LNCAP (cell line): Measurements from ENCODE around the gene CRYZL1.

ENCODE experiments used
- TF ChIP-seq, protein P1 (sequence below): fragments of 450-650 bp; IDR thresholded peaks from 2 replicates; pipeline ENCODE4 v1.5.1; 2017; ENCODE audit warnings: mild to moderate bottlenecking

Gene CRYZL1

DNA sequence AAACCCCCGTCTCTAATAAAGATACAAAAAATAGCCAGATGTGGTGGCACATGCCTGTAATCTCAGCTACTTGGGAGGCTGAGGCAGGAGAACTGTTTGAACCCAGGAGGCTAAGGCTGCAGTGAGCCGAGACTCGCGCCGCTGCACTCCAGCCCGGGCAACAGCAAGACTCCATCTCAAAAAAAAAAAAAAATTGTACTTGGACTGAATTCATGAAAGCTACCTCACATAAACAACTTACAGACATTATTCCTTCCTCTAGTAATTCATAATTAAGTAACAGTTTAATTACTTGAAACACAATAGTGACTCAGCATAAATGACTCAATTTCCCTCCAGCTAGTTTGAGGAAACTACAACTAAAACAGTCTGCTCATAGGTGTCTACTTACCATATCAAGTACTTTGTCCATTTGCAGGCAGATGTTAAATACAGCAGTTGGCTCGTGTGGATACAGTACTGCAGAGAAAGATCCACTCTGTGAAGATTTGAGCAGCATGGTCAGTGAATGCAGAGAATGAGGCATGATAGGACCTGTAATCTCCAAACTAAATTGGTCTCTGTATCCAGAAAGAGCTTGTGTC, 62.5 kb downstream of the CRYZL1 start:
- TF ChIP-seq, protein P1, sequence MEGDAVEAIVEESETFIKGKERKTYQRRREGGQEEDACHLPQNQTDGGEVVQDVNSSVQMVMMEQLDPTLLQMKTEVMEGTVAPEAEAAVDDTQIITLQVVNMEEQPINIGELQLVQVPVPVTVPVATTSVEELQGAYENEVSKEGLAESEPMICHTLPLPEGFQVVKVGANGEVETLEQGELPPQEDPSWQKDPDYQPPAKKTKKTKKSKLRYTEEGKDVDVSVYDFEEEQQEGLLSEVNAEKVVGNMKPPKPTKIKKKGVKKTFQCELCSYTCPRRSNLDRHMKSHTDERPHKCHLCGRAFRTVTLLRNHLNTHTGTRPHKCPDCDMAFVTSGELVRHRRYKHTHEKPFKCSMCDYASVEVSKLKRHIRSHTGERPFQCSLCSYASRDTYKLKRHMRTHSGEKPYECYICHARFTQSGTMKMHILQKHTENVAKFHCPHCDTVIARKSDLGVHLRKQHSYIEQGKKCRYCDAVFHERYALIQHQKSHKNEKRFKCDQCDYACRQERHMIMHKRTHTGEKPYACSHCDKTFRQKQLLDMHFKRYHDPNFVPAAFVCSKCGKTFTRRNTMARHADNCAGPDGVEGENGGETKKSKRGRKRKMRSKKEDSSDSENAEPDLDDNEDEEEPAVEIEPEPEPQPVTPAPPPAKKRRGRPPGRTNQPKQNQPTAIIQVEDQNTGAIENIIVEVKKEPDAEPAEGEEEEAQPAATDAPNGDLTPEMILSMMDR, result no peak

DNA sequence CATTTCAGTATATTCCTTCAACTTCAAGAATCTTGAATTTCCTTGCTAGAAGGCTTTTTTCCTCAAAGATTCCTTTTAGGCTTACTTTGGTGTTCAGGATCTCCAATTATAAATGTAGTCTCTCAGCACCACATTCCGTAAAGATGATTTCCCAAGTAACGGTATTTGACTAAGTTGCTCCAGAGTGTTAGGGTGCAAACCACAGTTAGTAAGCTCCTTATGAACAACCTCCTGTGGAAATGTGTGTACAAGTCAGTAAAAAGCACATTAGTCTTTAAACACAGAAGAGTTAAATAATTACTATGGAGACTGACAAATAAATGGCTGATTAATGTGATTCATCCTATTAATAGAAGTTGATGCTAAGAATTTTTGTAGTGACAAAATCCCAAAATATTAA, 63.3 kb downstream of the CRYZL1 start:
- TF ChIP-seq, protein P1, result no peak

DNA sequence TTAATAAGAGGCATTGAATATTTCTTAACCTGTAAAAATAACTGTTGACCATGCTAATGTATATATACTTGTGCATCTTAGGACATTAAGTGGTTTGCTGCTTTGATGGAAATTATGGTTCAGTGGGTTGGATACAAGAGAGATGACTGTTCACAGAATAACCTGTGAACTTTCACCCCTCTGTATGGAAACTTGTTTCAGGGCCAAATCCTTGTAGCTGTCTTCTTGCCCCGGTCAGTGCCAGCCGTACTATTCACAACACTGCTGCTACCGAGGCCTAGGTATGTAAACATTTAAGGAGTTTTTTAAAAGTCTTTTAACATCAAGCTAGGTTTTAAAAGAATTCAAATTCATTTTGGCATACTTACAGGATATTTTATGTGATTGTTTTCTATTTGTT, 69.2 kb downstream of the CRYZL1 start:
- TF ChIP-seq, protein P1, result no peak

DNA sequence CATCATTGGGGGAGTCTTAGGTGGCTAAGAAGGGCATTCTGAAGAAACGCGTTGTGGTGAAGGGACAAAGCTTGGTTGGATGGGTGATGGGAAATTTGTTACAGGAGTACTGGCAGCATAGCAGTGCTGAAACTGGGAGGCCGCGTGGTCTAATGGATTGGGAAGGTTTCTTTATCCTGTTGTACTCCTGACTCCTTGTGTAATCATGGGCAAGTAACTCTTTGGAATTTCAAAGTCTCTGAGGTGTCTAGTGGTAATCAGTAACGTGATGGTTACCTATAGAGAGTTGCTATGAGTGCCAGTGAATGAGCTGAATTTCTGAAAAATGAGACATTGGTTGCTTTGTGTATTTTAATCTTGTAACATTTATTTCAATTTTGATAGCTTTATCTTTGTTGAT, 71.5 kb downstream of the CRYZL1 start:
- TF ChIP-seq, protein P1, result no peak

DNA sequence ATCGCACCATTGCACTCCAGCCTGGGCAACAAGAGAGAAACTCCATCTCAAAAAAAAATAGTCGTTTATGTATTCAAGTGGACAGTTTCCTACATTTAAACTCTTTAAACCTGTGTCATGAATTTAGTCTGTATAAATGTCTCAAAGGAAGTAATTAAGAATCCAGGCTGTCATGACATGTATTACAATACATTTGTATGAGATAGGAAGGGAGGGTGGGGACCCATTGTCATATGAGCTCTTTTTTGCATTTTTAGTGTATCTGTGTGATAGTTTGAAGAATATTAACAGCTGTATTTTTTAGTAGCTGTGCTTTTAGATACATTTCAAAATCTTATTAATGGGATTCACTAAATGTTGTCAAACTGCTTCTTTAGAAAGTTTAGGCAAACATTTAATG, 73.1 kb downstream of the CRYZL1 start:
- TF ChIP-seq, protein P1, result no peak

DNA sequence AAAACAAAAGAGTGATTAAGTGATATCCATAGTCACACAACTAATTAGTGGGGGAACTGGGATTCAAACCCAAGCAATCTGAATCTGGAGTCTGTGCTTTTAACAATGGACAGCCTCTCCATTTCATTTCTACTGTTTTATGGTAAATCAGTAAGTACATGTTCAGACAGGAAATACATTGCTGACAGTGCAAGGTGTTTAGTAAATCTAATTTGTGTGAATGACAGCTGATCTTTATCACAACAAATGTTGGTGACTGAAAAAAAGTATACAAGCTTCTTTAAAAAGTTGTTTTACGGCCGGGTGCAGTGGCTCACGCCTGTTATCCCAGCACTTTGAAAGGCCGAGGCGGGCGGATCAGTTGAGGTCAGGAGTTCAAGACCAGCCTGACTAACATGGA, 73.6 kb downstream of the CRYZL1 start:
- TF ChIP-seq, protein P1, result no peak

DNA sequence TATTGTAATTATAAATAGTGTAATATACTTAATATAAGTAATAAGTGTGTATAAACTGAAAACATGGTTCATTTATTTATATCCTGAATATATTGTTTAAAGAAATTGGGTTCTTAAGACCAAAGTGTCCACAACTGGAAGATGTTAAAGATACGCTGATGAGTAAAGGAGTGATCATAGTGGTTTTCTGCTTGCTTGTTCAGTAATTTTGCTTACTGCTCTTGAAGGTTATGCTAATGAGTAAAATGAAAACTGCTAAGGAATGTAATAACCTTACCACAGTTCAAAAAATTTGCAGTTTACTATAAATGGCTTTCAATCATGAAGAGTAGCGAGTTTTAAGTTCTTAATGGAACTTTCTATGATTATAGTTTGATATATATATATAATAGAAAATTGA, 75.0 kb downstream of the CRYZL1 start:
- TF ChIP-seq, protein P1, result no peak

DNA sequence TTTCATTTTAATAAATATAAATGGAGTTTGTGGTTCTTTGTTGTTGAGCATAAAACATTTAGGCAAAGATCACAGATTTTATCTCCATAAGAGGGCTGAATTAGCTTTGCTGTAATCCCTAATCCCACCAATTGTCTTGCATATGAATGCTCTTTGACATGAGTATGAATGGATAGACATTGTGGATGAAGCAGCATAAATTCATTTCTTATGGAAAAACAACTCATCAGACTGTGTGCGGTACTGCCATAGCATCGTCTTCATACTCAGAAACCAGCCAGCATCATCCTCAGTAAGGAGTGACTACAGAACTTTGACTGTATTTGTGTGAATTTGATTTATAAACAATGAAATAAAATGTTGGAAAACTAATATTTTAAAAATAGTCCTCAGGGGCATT, 79.2 kb downstream of the CRYZL1 start:
- TF ChIP-seq, protein P1, result no peak
